ENCODE data around the gene NT5C3A. TPM values are rescaled to one million over a fixed set of nuclear protein-coding genes. Genes with fewer than 3 reads are reported as not detected.
"Not testable (repeated sequence)": the region's sequence is repeated elsewhere in the genome, so short reads cannot be mapped to it uniquely, and the experiment has no call there.

NT5C3A gene
- total RNA-seq, 2 experiments from 2014 or later, result 55.2 to 64.5 TPM

DNA sequence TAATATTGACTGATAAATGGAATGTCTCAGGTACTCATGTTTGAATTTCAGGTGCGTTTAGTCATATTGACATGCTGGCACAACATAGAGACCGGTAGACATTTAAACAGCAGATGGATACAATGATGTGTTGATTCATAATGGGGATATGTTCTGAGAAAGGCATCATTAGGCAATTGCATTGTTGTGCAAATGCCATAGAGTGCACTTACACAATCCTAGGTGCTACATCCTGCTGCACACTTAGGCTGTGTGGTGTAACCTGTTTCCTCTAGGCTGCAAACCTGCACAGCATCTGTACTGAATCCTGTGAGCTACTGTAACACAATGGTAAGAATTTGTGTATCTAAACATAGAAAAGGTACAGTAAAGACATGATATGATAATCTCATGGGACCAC is 85.4 kb downstream of the NT5C3A start:
- H3K36me3 Mint-ChIP-seq (ENCODE audit: low read depth); H3K9me3 Mint-ChIP-seq; POLR2A ChIA-PET; H3K4me1 Mint-ChIP-seq; CTCF ChIA-PET; H3K4me3 Mint-ChIP-seq; H3K27ac Mint-ChIP-seq; DNase-seq; H3K27me3 Mint-ChIP-seq: not testable (repeated sequence)

DNA sequence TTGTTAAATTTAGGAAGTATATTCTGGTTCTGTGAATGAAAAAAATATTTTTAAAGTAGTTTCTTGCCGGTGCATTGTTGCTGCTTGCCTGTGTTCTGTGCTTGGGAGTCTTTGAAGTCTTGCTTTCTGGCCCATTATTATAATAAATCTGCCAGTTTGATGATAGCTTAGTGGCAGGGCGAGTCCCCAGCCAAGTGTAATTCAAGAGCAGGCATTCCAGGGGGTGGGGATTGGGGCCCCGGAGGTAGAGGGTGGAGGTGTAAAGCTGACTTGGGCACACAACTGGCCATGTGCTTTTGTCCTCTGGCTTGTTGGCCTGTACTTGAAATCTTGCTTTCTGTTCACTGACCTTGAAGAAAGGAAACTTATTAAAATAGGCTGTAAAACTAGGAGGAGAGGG is 90.6 kb downstream of the NT5C3A start:
- H3K27me3 Mint-ChIP-seq; H3K4me1 Mint-ChIP-seq; DNase-seq; CTCF ChIA-PET; POLR2A ChIA-PET; H3K4me3 Mint-ChIP-seq; H3K9me3 Mint-ChIP-seq; H3K36me3 Mint-ChIP-seq (ENCODE audit: low read depth); H3K27ac Mint-ChIP-seq: not testable (repeated sequence)

DNA sequence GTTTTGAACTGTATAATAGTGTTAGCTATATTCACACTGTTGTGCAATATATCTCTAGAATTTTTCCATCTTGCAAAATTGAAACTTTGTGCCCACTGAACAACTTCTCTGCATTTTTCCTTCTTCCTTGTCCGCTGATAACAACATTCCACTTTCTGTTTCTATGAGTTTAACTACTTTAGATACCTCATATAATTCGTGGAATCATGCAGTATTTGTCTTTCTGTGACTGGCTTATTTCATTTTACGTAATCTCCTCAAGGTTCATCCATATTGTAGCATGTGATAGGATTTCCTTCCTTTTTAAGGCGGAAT is 95.4 kb downstream of the NT5C3A start:
- H3K27ac Mint-ChIP-seq; H3K9me3 Mint-ChIP-seq; H3K4me3 Mint-ChIP-seq; H3K27me3 Mint-ChIP-seq; H3K4me1 Mint-ChIP-seq; POLR2A ChIA-PET; CTCF ChIA-PET; DNase-seq; H3K36me3 Mint-ChIP-seq (ENCODE audit: low read depth): not testable (repeated sequence)

DNA sequence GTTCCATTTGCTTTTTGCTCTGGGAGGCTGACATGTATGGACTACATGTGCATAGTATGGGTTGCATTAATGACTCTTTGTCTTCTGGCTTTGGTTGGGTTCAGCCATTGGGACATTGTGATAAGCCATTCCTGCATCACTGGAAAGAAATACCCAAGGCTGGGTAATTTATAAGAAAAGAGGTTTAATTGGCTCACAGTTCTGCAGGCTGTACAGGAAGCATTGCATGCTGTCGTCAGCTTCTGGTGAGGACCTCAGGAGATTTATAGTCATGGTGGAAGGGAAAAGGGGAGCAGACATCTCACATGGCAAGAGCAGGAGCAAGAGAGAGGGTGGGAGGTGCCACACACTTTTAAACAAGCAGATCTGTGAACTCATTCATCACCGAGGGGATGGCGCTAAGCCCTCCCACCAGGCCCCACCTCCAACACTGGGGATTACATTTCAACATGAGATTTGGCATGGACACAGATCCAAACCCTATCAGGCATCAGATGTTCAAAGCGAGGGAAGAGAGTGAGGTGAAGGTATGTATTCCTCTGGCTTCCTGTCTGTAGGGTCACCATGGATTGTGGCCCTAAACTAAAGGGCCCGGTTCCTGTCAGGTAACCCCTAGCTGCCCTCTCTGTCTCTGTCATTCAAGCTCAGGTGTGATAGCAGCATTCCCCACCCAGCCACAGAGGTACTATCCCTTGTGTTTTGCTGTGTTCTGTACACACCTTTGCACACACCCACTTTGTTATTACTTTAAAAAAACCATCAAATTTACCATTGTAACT is 95.9 kb downstream of the NT5C3A start:
- H3K9me3 Mint-ChIP-seq; DNase-seq; CTCF ChIA-PET; H3K27me3 Mint-ChIP-seq; H3K36me3 Mint-ChIP-seq (ENCODE audit: low read depth); H3K4me1 Mint-ChIP-seq; H3K4me3 Mint-ChIP-seq; H3K27ac Mint-ChIP-seq; POLR2A ChIA-PET: not testable (repeated sequence)

DNA sequence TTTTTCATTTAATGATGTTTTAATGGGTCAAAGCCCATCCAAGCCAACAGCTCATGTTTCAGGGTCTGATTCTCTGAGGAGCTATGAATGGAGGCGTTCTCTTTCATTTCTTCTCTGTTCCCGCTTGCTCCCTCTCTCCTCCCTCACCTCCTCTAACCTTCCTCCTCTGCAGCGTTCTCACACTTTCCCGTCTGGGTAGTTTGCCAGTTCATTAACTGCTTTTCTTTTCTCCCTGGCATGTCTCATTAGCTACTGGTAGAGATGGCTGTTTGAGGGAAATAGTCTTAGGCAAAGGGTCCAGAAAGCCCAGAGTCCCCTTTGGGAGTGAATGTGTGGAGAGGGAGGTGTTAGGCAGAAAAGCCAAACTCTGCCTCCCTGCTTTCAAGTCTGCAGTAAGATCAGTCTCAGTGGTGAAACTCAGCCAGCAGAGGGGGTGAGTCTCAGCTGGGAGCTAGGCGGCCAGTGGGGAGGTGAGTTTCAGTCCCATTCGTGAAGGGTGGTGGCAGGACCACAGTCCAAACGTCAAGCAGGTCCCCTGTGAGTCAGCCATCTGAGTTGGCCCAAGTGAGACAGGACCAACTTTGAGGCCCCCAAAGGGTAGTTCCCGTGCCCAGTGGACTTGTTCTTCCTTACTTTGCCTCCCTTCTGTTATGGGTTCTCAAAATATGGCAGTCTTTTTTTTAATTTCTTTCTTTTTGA is 98.0 kb downstream of the NT5C3A start:
- H3K9me3 Mint-ChIP-seq; POLR2A ChIA-PET; H3K36me3 Mint-ChIP-seq (ENCODE audit: low read depth); H3K4me3 Mint-ChIP-seq; H3K4me1 Mint-ChIP-seq; H3K27ac Mint-ChIP-seq; DNase-seq: not testable (repeated sequence)
- peaks cover 17% of the 10 kb centered on the region for H3K27me3 Mint-ChIP-seq
- CTCF ChIA-PET, result interaction anchor here (1.7 kb wide), 1 partner anchor 144 kb away, joined by 4 read pairs; no protein-coding TSS in a partner anchor

Other genes starting within 250 kb of the NT5C3A start
- 10 to 100 TPM; 46.2 to 46.6 TPM for gene KBTBD2, start 171.0 kb downstream of the NT5C3A start, total RNA-seq
- 1 to 10 TPM in 1 of 2 experiments, under 1 TPM in 1; 0.33 to 1.3 TPM for gene FKBP9, start 105.3 kb downstream of the NT5C3A start, total RNA-seq
- gene RP9, start 46.6 kb upstream of the NT5C3A start, total RNA-seq, result 10 to 100 TPM; 10.8 to 13.2 TPM
- gene BBS9, start 66.8 kb upstream of the NT5C3A start, total RNA-seq, result 10 to 100 TPM in 1 of 2 experiments, 1 to 10 TPM in 1; 8.9 to 10.1 TPM